Liver (tissue), 3 donors: ENCODE measurements around the gene CDK5.
A peak's percentile ranks its signal among the peaks of the same experiment; 100 is the strongest.

ENCODE experiments used
- CTCF ChIP-seq: fragments of 150-350 bp; IDR thresholded peaks from 2 replicates; pipeline ENCODE4 v1.5.1; 2017; ENCODE audit warnings: improper control_type of control experiment, low read depth, low read length; ENCODE audit not compliant: missing input control
- EGR1 ChIP-seq, 2 donors: IDR thresholded peaks; 2 replicates each; pipeline ENCODE4 v1.6.1; 2016 to 2018; ENCODE audit warnings: antibody characterized with exemption in 2 of 2, low read depth in 2 of 2
- FOXA1 ChIP-seq: IDR thresholded peaks from 2 replicates; pipeline ENCODE4 v1.6.1; 2016; ENCODE audit warnings: antibody characterized with exemption
- GABPA ChIP-seq, 2 donors: IDR thresholded peaks in 1 of 2; conservative IDR thresholded peaks in 1 of 2; 2 replicates each; pipeline ENCODE4 v1.6.1; 2016; ENCODE audit warnings: antibody characterized with exemption in 2 of 2, mild to moderate bottlenecking in 1 of 2, moderate library complexity in 1 of 2
- JUND ChIP-seq, 2 donors: IDR thresholded peaks; 2 replicates each; pipeline ENCODE4 v1.6.1; 2016; ENCODE audit warnings: antibody characterized with exemption in 2 of 2
- MAX ChIP-seq: IDR thresholded peaks from 2 replicates; pipeline ENCODE4 v1.6.1; 2016; ENCODE audit warnings: antibody characterized with exemption
- RAD21 ChIP-seq, 2 donors: IDR thresholded peaks; 2 replicates each; pipeline ENCODE4 v1.6.1; 2016; ENCODE audit warnings: antibody characterized with exemption in 2 of 2, mild to moderate bottlenecking in 2 of 2
- RXRA ChIP-seq, 2 donors: IDR thresholded peaks; 2 replicates each; pipeline ENCODE4 v1.6.1; 2017 to 2018; ENCODE audit warnings: antibody characterized with exemption in 2 of 2, mild to moderate bottlenecking in 1 of 2
- TAF1 ChIP-seq: conservative IDR thresholded peaks from 2 replicates; pipeline ENCODE4 v1.6.1; 2016; ENCODE audit warnings: antibody characterized with exemption, mild to moderate bottlenecking
- YY1 ChIP-seq: IDR thresholded peaks from 2 replicates; pipeline ENCODE4 v1.6.1; 2016; ENCODE audit warnings: antibody characterized with exemption, mild to moderate bottlenecking
- ZBTB33 ChIP-seq: IDR thresholded peaks from 2 replicates; pipeline ENCODE4 v1.6.1; 2016; ENCODE audit warnings: antibody characterized with exemption
- TF ChIP-seq, protein P1 (sequence below): IDR thresholded peaks from 2 replicates; pipeline ENCODE4 v1.6.1; 2016; ENCODE audit warnings: antibody characterized with exemption
- TF ChIP-seq, protein P2 (sequence below): IDR thresholded peaks from 2 replicates; pipeline ENCODE4 v1.6.1; 2016; ENCODE audit warnings: antibody characterized with exemption, mild to moderate bottlenecking
- donor health status: healthy.
- donor health status: healthy.

DNA sequence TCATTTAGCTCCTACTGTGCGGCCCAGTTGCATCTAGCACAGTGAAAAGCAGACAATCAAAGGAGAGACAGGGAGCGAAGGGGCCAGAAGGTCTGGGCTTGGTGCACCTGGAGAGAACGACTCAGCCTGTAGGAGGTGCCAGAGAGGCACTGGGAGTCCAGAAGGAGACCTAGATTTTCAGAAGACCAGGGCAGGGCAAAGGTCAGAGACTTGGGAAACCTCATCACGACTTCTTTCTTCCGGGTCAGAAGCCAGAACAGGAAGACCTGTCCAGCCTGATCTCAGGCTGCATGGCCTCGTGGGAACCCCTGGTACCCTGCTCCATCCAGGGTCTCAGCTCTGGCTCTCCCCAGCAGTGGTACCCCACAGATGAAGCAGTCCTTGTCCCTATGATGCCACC is 33.7 kb upstream of the CDK5 start:
- TF ChIP-seq ZBTB33 (no peak), RAD21 (IDR thresholded peaks at IDR 0.05) (peak in 1 of 2 donors; percentile 42), TAF1 (no peak), CTCF (peak; percentile 25), EGR1 (IDR thresholded peaks at IDR 0.05; ENCODE audit: low read depth in 2 of 2) (no peak), MAX (no peak), GABPA (IDR thresholded peaks at IDR 0.05 in 1 of 2, conservative IDR thresholded peaks at IDR 0.05 in 1 of 2) (no peak), RXRA (IDR thresholded peaks at IDR 0.05) (no peak), JUND (IDR thresholded peaks at IDR 0.05) (no peak), YY1 (no peak), FOXA1 (no peak)
- TF ChIP-seq, protein P1, sequence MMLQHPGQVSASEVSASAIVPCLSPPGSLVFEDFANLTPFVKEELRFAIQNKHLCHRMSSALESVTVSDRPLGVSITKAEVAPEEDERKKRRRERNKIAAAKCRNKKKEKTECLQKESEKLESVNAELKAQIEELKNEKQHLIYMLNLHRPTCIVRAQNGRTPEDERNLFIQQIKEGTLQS: no peak
- TF ChIP-seq, protein P2, sequence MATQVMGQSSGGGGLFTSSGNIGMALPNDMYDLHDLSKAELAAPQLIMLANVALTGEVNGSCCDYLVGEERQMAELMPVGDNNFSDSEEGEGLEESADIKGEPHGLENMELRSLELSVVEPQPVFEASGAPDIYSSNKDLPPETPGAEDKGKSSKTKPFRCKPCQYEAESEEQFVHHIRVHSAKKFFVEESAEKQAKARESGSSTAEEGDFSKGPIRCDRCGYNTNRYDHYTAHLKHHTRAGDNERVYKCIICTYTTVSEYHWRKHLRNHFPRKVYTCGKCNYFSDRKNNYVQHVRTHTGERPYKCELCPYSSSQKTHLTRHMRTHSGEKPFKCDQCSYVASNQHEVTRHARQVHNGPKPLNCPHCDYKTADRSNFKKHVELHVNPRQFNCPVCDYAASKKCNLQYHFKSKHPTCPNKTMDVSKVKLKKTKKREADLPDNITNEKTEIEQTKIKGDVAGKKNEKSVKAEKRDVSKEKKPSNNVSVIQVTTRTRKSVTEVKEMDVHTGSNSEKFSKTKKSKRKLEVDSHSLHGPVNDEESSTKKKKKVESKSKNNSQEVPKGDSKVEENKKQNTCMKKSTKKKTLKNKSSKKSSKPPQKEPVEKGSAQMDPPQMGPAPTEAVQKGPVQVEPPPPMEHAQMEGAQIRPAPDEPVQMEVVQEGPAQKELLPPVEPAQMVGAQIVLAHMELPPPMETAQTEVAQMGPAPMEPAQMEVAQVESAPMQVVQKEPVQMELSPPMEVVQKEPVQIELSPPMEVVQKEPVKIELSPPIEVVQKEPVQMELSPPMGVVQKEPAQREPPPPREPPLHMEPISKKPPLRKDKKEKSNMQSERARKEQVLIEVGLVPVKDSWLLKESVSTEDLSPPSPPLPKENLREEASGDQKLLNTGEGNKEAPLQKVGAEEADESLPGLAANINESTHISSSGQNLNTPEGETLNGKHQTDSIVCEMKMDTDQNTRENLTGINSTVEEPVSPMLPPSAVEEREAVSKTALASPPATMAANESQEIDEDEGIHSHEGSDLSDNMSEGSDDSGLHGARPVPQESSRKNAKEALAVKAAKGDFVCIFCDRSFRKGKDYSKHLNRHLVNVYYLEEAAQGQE: no peak
